ENCODE measurements around the gene GTF3C4. TPM values are rescaled to one million over a fixed set of nuclear protein-coding genes. Genes with fewer than 3 reads are reported as not detected.

Gene GTF3C4
- total RNA-seq, 1 experiment from 2014 or later = 42.5 TPM

- no peak overlapping the region for H2BK5ac ChIP-seq (ENCODE audit: insufficient read length, low read length)
- no peak overlapping the region for H3K27ac ChIP-seq (ENCODE audit: insufficient read length, low read depth, low read length)
- no peak overlapping the region for H3K23ac ChIP-seq (ENCODE audit: insufficient read length, low read depth, low read length)
- H3K4me1 Mint-ChIP-seq = no peaks in the 10 kb centered on the region; a peak in 1 of 4 replicates
- WGBS (ENCODE audit: extremely low coverage, insufficient read length, low lambda C conversion rate) = no CpG with 5 or more reads among the region's 6 CpGs
- no peaks in the 10 kb centered on the region for H3K9me3 ChIP-seq (ENCODE audit: control insufficient read depth, low read depth, low read length)
- no peak overlapping the region for H4K8ac ChIP-seq (replicated peaks; ENCODE audit: insufficient read length, low read depth, low read length)
- no peak overlapping the region for H4K91ac ChIP-seq (ENCODE audit: insufficient read length, low read depth, low read length)
- no peaks in the 10 kb centered on the region for H3K79me2 ChIP-seq (ENCODE audit: insufficient read depth, low read length)
- peak; percentile 47; the same call in 2 of the 3 replicates for TF ChIP-seq CTCF (conservative IDR thresholded peaks at IDR 0.05)
- H3K9me3 Mint-ChIP-seq = no peaks in the 10 kb centered on the region
- H3K56ac ChIP-seq (ENCODE audit: insufficient read length, low read depth, low read length) = no peak overlapping the region
- H2AK5ac ChIP-seq (ENCODE audit: insufficient read length, low read length) = no peak overlapping the region
- no peak overlapping the region for H2AFZ ChIP-seq (ENCODE audit: low read length)
- no peaks in the 10 kb centered on the region for H3K23me2 ChIP-seq (ENCODE audit: insufficient read length, low read depth, low read length, poor library complexity, severe bottlenecking)
- H3K18ac ChIP-seq (ENCODE audit: insufficient read length, low read depth, low read length) = no peak overlapping the region
- H3K9ac ChIP-seq (ENCODE audit: extremely low read depth, insufficient read length, low read length) = no peak overlapping the region
- H4K20me1 ChIP-seq (ENCODE audit: control insufficient read depth, insufficient read depth, insufficient read length) = no peaks in the 10 kb centered on the region
- H2BK15ac ChIP-seq (ENCODE audit: low read depth, low read length) = no peak overlapping the region
- no peak overlapping the region for H2BK120ac ChIP-seq (ENCODE audit: low read depth, low read length, poor library complexity, severe bottlenecking)
- no peaks in the 10 kb centered on the region for H3K27me3 Mint-ChIP-seq (ENCODE audit: low read depth)
- no peak overlapping the region for H3K14ac ChIP-seq (ENCODE audit: insufficient read depth, low read length)
- no peak overlapping the region for H4K5ac ChIP-seq (ENCODE audit: insufficient read length, low read depth, low read length)
- H3K4me3 Mint-ChIP-seq = no peak overlapping the region
- no peak overlapping the region for H3K4ac ChIP-seq (ENCODE audit: low read depth, low read length)
- no peaks in the 10 kb centered on the region for H3K4me1 ChIP-seq (ENCODE audit: insufficient read depth, low read length)
- no peaks in the 10 kb centered on the region for H3K27me3 ChIP-seq (ENCODE audit: insufficient read depth, low read length)
- peaks cover 2% of the 10 kb centered on the region for H3K79me1 ChIP-seq (ENCODE audit: insufficient read depth, low read depth, low read length, poor library complexity, severe bottlenecking)
- no peak overlapping the region for H2BK12ac ChIP-seq (ENCODE audit: insufficient read length, low read depth, low read length)
- H2BK20ac ChIP-seq (ENCODE audit: low read depth, low read length, poor library complexity, severe bottlenecking) = no peak overlapping the region
- DNase-seq = no peak
- H3K4me2 ChIP-seq (ENCODE audit: insufficient read depth, insufficient read length, low read length) = no peak overlapping the region
- no peak overlapping the region for H3K27ac Mint-ChIP-seq
- H3T11ph ChIP-seq (ENCODE audit: low read length) = no peak overlapping the region
- peaks cover 13 to 59% (median 37%) of the 10 kb centered on the region in 3 experiments for H3K36me3 Mint-ChIP-seq (ENCODE audit: insufficient read depth in 1 of 3, low read depth in 3 of 3)
Observed at GRCh38 chr9:132651259-132651658, 19.0 kb upstream of the GTF3C4 start.

All from H9 (cell line).